Mucosa of descending colon (tissue), 3 donors: ENCODE data around the gene OSR1. TPM values are rescaled to one million over a fixed set of nuclear protein-coding genes. Genes with fewer than 3 reads are reported as not detected.

ENCODE experiments used
- ATAC-seq: fragments of 200-7000 bp; cut with Tn5 transposase; one replicate; pipeline ENCODE4 v1.9.1; 2020; ENCODE audit warnings: mild to moderate bottlenecking, moderate library complexity
- DNase-seq, 3 donors: peaks; one replicate each; pipeline ENCODE4 v3.0.0-alpha.2; 2020
- H3K36me3 ChIP-seq: fragments of 200-600 bp; one replicate; pipeline ENCODE4 v1.8.0; 2021; ENCODE audit warnings: low read depth, mild to moderate bottlenecking
- H3K4me1 ChIP-seq: fragments of 200-600 bp; one replicate; pipeline ENCODE4 v1.8.0; 2021; ENCODE audit warnings: low read depth, mild to moderate bottlenecking
- H3K4me3 ChIP-seq: fragments of 200-600 bp; one replicate; pipeline ENCODE4 v1.8.0; 2021; ENCODE audit warnings: mild to moderate bottlenecking
- H3K9me3 ChIP-seq: fragments of 200-600 bp; one replicate; pipeline ENCODE4 v1.8.0; 2021; ENCODE audit warnings: mild to moderate bottlenecking
- CTCF ChIP-seq: fragments of 200-600 bp; IDR thresholded peaks from one replicate; pipeline ENCODE4 v1.8.0; 2022; ENCODE audit warnings: antibody characterized with exemption, mild to moderate bottlenecking
- intact Hi-C, 2 donors: fragments of 100-400 bp; cut with DNase I in 1 of 2; cut with micrococcal nuclease in 1 of 2; formaldehyde crosslinking; loops; one replicate each; pipeline versions ENCODE4 v1.11.0 to v1.11.1; 2022; cut with DNase I, micrococcal nuclease
- total RNA-seq, 3 donors: library from RNA; stranded (reverse); fragmentation: NEBNext Ultra II Directional in 2 of 3; extraction: Animal tissue kit (Norgen Biotek cat#: 25700) in 2 of 3; gene quantifications; one replicate each; pipeline versions ENCODE4 v1.2.1 to v1.2.4, GENCODE V29; 2021 to 2023
- donor health status: DM: no; HTN: no; CAD: no; lungs with moderate emphysema.
- donor health status: DM: no; HTN: no; CAD: no.
- donor health status: DM: no; HTN: yes; CAD: no.

The OSR1 gene
- total RNA-seq, 3 donors from 2014 or later = 0.69 to 15.8 (median 8.1) TPM

DNA sequence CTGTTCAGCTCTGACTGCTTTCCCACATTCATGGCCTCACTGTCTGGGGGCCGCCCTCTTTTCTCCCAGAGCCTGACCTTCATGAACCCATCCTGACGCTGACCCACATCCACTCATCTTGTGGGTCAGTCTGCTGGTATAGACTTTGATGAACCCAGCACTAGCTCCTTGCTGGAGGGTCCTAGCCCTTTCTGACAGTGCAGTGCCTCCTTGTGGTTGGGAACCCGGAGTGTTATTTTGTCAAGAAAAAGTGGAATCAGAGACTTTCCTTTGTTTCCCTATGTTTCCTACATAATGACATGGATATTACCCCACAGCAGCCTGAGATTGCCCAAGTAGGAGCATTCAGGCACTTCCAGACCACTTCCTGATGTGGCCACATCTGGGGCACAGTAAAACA is 19.3 kb upstream of the OSR1 start:
- DNase-seq (no peak), ATAC-seq (no peak)
- intact Hi-C loops = no loop called here
- TF ChIP-seq CTCF = no peak
- Histone ChIP-seq H3K4me3 (no peak overlapping the region), H3K36me3 (no peaks in the 10 kb centered on the region), H3K4me1 (no peaks in the 10 kb centered on the region), H3K9me3 (no peaks in the 10 kb centered on the region)

DNA sequence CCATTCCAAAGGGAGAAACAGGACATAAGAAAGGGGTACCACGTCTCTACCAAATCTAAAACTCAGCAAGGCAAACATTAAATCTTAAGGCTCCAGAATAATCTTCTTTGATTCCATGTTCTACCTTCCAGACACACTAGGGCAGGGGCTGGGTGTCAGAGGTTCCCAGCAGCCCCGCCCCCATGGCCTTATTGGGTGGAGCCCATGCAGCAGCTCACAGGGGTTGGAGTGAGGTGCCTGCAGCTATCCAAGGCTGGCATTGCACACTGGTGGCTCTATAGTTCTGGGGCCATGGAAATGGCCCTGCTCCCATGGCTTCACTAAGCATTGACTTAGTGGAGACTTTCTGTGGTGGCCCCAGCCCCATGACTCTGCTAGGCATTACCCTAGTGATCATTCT is 14.9 kb upstream of the OSR1 start:
- ATAC-seq (no peak), DNase-seq (no peak)
- TF ChIP-seq CTCF = no peak
- intact Hi-C loops = no loop called here
- H3K36me3 ChIP-seq = no peaks in the 10 kb centered on the region
- no peaks in the 10 kb centered on the region for H3K9me3 ChIP-seq
- no peaks in the 10 kb centered on the region for H3K4me1 ChIP-seq
- H3K4me3 ChIP-seq = no peak overlapping the region

GRCh38 chr2:19371996-19372582 is 13.7 kb upstream of the OSR1 start:
- intact Hi-C loops = no loop called here
- H3K4me3 ChIP-seq = no peak overlapping the region
- no peak for TF ChIP-seq CTCF

GRCh38 chr2:19369341-19369955 is 11.0 kb upstream of the OSR1 start:
- intact Hi-C loops = loop anchor here (10.0 kb wide), 2 partner anchors 615 to 625 kb away; no protein-coding TSS in a partner anchor
- no peaks in the 10 kb centered on the region for H3K4me1 ChIP-seq
- H3K36me3 ChIP-seq = no peaks in the 10 kb centered on the region
- no peak for TF ChIP-seq CTCF
- H3K9me3 ChIP-seq = no peaks in the 10 kb centered on the region
- no peak overlapping the region for H3K4me3 ChIP-seq
- no peak for ATAC-seq
- DNase-seq = no peak

More at GRCh38 chr2:19371996-19372582, 13.7 kb upstream of the OSR1 start:
- ATAC-seq = no peak
- no peaks in the 10 kb centered on the region for H3K4me1 ChIP-seq
- H3K36me3 ChIP-seq = no peaks in the 10 kb centered on the region
- no peak for DNase-seq
- no peaks in the 10 kb centered on the region for H3K9me3 ChIP-seq

GRCh38 chr2:19368760-19369159 is 10.3 kb upstream of the OSR1 start:
- TF ChIP-seq CTCF = no peak
- intact Hi-C loops = loop anchor here (10.0 kb wide), 2 partner anchors 614 to 624 kb away; no protein-coding TSS in a partner anchor

More at GRCh38 chr2:19368760-19369159, 10.3 kb upstream of the OSR1 start:
- DNase-seq = no peak
- H3K36me3 ChIP-seq = no peaks in the 10 kb centered on the region
- no peaks in the 10 kb centered on the region for H3K4me1 ChIP-seq
- no peaks in the 10 kb centered on the region for H3K9me3 ChIP-seq
- no peak overlapping the region for H3K4me3 ChIP-seq
- no peak for ATAC-seq
